GM20000 (cell line): ENCODE measurements around the gene RIN2.

Experiments used
- DNase-seq: peaks from one replicate; pipeline ENCODE4 v3.0.0; 2012; ENCODE audit warnings: low spot score
- CTCF ChIP-seq: IDR thresholded peaks from 2 replicates; pipeline ENCODE4 v1.5.1; 2012; ENCODE audit warnings: mild to moderate bottlenecking, control low read depth; ENCODE audit errors: extremely low read depth, missing control alignments

RIN2 gene

GRCh38 chr20:19774135-19774933 is 16.3 kb downstream of the RIN2 start:
- TF ChIP-seq CTCF = no peak
- DNase-seq = no peak

- TF ChIP-seq CTCF = no peak
- no peak for DNase-seq
Measured at GRCh38 chr20:19775353-19776253, 17.5 kb downstream of the RIN2 start.

GRCh38 chr20:19777315-19777714 is 19.3 kb downstream of the RIN2 start:
- DNase-seq = no peak
- no peak for TF ChIP-seq CTCF

- no peak for TF ChIP-seq CTCF
Measured at GRCh38 chr20:19777981-19778380, 19.9 kb downstream of the RIN2 start.

GRCh38 chr20:19778404-19778803 is 20.3 kb downstream of the RIN2 start:
- DNase-seq = no peak
- no peak for TF ChIP-seq CTCF

More at GRCh38 chr20:19777981-19778380, 19.9 kb downstream of the RIN2 start:
- no peak for DNase-seq

GRCh38 chr20:19779634-19780033 is 21.6 kb downstream of the RIN2 start:
- no peak for DNase-seq
- TF ChIP-seq CTCF = no peak

GRCh38 chr20:19780261-19780660 is 22.2 kb downstream of the RIN2 start:
- no peak for TF ChIP-seq CTCF
- no peak for DNase-seq
